CD4-positive, alpha-beta T cell treated with Interleukin-15 for 4 hours (primary cell): ENCODE measurements around the gene RABIF.
"Not testable (repeated sequence)": the region's sequence is repeated elsewhere in the genome, so short reads cannot be mapped to it uniquely, and the experiment has no call there.

Source experiments
- DNase-seq: peaks from one replicate; pipeline ENCODE4 v3.0.0-alpha.2; 2020; ENCODE audit warnings: low spot score

The RABIF gene

DNA sequence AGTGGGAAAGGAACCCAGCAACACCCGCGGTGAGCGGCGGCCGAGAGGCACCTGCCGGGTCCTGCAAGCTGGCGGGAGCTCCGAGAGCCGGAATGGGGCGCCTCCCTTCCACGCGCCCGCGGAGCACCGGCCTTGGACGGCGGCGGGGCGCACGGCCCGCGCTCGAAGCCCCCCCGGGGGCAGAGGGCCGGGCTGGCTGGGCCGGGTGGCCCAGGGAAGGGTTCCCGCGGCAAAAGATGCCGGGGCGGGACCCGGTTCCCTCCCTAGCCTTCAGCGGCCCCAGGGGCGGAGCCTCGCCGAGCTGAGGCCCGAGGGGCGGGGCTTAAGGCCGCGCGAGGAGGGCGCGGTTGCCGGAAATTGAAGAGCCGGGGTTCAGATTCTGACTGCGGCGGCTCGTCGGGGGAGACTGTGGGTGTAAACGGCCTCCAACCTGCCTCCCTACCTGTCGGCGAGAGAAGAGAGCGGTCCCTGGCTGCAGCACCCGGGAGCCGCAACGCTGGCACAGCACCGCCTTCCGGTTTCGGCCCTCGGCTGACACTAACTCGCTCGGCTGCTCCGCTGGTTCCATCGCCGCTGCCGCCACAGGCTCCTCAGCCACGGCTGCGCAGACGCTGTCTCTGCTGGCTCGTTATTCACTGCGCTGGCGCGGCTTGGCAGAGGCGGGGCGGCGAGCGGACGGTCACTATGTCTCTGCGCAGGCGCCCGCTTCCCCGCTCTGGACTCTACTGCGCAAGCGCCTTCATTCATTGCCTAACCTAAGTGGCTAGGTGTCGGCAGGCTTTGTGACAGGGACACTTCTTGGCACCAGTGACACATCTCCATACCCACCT, at the start of gene RABIF:
Gene RABIF, minus strand, starts transcription at position 619 of the 830 bp plus-strand sequence. Its CDS starts 51 bp downstream, at position 568.
- DNase-seq: peak; percentile 97

DNA sequence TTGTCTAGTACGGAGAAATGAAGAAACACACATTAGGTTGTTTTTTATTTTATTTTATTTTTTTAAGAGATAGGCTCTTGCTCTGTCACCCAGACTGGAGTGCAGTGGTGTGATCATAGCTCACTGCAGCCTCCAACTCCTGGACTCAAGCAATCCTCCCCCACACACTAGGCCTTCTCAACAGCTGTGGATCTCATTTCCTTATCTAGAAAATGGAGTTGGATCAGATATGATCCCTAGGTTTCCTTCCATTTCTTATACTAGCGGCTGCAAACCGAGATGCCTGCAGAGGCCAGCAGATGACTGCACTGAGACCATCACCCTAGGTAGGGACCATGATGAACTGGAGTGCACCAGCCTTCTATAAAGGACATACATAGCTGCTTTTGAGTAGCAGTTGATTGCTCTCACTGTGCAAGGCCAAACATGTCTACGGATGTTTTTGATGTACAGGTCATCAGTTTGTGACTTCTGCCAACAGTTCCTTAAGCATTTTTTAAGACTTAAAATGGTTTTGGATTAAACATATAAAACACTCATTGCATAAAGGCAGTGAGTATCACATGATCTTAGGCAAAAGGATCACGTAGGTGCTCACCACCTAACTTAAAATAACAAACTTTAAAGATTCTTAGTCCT, 49.5 kb upstream of the RABIF start:
- DNase-seq: no peak

DNA sequence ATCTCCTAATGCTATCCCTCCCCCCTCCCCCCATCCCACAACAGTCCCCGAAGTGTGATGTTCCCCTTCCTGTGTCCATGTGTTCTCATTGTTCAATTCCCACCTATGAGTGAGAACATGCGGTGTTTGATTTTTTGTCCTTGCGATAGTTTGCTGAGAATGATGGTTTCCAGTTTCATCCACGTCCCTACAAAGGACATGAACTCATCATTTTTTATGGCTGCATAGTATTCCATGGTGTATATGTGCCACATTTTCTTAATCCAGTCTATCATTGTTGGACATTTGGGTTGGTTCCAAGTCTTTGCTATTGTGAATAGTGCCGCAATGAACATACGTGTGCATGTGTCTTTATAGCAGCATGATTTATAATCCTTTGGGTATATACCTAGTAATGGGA, 47.5 kb upstream of the RABIF start:
- DNase-seq: not testable (repeated sequence)

DNA sequence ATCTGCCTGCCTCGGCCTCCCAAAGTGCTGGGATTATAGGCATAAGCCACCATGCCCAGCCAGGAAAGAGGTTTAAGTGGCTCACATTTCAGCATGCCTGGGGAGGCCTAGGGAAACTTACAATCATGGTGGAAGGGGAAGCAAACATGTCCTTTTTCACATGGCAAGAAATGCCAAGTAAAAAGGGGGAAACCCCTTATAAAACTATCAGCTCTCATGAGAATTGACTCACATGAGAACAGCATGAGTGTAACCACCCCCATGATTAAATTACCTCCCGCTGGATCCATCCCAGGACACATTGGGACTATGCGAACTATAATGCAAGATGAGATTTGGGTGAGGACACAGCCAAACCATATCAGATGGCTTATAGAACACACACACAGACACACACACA, 46.9 kb upstream of the RABIF start:
- no peak for DNase-seq

DNA sequence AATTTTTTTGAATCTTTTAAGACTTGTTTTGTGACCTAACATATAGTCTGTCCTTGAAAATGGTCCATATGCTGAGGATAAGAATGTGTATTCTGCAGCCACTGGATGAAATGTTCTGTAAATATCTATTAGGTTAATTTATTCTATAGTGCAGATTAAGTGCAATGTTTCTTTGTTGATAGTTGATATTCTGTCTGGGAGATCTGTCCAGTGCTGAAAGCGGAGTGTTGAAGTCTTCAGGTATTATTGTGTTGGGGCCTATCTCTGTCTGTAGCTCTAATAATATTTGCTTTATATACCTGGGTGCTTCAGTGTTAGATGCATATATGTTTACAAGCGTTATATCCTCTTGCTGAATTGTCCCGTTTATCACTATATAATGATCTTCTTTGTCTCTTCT, 45.8 kb upstream of the RABIF start:
- no peak for DNase-seq

DNA sequence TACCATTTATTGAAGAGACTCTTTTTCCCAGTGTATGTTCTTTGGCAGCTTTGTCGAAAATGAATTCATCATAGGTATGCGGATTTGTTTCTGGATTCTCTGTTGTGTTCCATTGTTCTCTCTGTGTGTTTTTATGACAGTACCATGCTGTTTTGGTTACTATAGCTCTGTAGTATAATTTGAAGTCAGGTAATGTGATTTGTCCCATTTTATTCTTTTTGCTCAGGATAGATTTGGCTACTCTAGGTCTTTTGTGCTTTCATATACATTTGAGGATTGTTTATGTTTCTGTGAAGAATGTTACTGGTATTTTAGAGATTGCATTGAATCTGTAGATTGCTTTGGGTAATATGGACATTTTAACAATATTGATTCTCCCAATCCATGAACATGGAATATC, 43.5 kb upstream of the RABIF start:
- no peak for DNase-seq

DNA sequence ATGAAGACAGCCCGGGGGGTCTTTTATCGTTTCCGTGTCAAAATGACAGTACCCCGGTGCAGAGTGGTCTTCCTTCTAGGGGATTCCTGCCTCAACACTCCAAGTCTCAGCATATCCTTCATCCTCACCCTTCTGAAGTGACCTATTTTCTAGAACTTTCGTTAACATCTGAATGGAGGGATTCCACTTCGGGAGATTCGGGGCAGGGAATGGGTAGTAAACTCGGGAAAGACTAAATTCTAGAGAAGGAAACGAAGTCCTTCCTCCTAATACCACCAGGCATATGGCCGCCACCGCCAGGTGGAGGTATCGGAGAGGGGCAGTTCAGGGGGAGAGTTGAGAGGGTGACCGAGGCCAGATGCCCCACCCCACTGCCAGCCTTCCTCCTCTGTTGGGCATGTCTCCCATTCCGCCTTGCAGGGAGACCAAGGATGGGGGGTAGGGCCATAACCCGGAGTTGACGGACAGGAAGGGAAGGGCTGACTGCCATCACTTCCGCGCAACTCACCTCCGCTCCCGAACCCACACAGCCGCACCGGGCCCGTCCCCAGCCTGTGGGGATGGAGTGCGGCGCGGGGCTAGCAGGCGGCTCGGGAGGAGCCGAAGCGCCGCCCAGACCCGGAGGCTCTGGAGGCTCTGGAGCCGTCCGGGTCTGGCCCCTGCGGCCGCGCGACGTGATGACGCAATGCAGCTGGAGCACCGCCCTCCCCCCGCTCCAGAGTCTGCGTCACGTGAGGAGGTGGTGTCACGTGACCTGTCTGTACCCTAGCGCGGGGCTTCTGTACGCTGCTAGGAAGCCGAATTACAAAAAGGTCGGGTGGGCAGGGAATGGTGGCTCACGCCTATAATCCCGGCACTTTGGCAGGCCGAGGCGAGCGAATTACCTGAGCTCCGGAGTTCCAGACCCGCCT, 37.9 kb upstream of the RABIF start, which contains the start of gene KLHL12:
Gene KLHL12, minus strand, starts transcription at position 654 of the 911 bp plus-strand sequence. CDS start 2,072 bp downstream, outside the sequence.
- DNase-seq: peak; percentile 93

DNA sequence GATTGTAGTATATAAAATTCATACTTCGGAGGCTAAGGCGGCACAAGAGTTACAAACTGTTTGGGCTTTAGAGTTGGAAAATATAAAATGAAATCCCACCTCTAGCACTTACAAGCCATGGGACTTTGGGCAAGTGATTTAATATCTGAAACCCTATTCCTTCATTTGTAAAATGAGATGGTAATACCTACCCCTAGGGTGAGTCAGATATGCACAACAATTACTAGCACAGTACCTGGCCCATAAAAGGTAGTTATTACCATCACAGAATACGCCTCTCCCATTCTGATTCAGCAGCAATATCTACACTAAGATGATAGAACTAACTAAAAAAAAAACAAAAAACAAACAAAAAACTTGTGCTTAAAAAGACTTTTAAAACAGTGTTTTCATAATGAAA, 34.6 kb upstream of the RABIF start:
- no peak for DNase-seq

DNA sequence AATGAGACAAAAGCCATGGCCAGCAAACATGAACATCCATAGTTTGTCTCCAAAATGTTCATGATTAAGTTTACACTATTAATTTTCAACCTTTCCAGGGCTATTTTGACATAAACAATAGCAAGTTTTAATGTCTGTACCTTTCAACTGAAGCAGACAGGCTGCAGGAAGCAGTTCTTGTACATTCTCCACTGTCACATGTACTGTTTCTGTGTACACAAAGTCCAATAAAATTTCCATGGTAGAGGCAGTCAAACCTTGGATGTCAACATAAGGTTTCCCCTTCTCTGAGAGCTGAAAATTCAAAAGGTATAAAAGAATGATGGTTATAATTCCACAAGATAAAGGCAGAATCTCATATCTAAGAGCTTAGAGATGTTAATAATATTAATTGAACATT, 30.7 kb upstream of the RABIF start:
- DNase-seq: no peak

DNA sequence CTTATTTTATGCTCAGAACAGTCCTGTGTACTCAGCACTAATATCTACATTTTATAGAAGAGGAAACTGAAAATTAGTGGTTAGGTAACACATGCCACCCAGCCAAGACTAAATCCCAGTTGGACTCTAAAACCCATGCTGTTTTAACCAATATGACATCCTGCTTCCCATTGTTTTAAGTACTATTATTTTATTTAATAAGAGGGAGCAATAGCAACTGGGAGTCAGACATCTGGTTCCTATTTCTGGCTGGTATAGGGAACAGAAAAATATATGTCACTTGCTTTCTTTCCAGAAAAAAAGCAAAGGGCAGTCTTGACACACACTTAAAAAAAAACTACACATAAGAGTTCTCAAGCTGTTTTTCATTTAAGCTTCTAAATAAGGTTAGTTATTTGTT, 26.2 kb upstream of the RABIF start:
- no peak for DNase-seq

DNA sequence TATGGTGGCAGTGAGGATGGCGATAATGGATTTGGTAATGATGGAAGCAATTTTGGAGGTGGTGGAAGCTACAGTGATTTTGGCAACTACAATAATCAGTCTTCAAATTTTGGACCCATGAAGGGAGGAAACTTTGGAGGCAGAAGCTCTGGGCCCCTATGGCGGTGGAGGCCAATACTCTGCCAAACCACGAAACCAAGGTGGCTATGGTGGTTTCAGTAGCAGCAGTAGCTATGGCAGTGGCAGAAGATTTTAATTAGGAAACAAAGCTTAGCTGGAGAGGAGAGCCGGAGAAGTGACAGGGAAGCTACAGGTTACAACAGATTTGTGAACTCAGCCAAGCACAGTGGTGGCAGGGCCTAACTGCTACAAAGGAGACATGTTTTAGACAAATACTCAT, 23.5 kb upstream of the RABIF start:
- DNase-seq: not testable (repeated sequence)

DNA sequence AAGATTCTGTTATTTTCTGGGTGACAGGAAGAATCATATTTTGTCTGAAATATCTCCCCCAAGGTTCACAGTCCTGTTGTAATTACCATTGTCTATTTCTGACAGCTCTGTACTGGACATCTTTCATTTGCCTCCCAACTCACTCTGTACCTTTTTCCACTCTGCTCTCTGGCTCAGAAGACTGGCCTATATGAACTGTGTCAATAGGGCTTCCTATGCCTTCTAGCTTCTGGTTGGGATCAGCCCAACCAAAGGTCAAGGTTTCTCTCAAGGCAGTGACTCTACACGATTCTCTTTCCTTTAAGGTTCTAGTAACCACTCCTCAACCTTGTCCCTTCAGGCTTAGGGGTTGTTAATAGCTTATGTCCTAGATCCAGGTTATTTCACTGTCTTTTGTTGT, 20.5 kb upstream of the RABIF start:
- no peak for DNase-seq

DNA sequence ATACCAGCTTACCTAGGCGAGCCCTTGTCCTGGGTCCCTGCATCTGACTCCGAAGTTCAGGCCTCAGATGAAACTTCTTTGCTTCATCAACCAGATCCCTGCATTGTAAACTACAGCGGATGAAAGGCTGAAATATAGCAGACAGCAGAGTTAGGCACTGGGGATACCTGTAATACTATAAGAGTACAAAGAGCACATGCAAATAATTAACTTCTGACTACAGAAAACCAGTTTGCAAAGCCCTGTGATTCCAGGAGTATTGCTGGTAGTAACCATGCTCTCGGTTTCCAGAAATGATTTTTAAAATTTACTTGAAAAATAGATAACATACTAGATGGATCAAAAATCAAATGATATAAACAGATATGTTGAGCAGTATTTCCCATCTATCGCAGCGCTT, 20.0 kb upstream of the RABIF start:
- DNase-seq: no peak

DNA sequence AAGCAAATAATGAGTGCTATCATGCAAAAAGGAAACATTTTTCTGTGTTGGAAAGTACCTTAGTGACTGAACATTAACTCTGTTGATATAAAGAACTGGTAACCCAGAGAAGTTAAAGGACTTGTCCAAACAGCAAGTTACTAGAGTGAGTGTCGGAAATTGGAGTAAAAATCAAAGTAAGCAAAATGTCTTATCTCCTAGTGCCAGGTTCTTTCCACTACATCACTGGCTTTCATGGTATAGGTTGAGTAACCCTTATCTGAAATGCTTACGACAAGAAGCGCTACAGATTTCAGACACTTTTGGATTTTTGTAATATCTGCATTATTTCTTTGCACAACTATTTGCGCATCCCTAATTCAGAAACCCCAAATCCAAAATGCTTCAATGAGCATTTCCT, 16.4 kb upstream of the RABIF start:
- no peak for DNase-seq

DNA sequence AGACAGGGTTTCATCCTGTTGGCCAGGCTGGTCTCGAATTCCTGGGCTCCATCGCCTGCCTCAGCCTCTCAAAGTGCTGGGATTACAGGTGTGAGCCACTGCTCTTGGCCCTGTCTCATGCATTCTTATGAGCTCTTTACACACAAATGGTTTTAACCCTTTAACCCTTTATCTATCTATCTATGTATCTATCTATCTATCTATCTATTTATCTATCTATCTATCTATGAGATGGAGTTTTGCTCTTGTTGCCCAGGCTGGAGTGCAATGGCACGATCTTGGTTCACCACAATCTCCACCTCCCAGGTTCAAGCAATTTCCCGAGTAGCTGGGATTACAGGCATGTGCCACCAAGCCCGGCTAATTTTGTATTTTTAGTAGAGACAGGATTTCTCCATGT, 14.9 kb upstream of the RABIF start:
- DNase-seq: not testable (repeated sequence)

DNA sequence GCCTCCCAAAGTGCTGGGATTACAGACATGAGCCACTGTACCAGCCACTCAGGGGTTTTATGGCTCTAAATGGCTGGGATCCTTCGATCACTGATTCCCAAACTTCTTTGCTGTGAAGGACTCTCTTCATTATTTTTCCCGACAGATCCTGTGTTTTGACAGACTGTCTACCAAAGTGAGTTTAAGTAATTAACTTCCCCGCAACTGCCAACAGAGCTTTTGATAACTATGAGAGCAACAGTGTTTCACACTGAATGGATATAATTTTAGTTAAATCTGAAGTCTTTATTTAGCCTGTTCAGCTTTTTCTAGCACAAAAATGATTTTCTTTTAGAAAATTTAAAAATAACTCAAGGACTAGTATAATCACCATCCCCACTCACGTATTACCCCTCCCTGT, 12.6 kb upstream of the RABIF start:
- no peak for DNase-seq

DNA sequence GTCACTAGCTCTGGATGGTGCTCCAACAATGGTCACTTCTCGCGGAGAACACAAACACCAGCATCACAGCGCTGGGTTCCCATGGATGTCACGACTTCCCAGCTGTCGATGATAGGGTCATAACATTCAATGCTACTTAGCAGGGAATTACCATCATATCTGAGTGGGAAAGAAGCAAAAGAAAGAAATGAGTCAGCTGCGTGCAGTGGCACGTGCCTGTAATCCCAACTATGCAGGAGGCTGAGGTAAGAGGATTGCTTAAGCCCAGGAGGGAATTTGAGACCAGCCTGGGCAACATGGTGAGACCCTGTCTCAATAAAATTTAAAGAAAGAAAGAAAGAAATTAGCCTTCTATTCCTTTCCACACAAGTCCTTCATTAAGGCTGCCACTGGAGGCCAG, 3.6 kb upstream of the RABIF start:
- DNase-seq: no peak

DNA sequence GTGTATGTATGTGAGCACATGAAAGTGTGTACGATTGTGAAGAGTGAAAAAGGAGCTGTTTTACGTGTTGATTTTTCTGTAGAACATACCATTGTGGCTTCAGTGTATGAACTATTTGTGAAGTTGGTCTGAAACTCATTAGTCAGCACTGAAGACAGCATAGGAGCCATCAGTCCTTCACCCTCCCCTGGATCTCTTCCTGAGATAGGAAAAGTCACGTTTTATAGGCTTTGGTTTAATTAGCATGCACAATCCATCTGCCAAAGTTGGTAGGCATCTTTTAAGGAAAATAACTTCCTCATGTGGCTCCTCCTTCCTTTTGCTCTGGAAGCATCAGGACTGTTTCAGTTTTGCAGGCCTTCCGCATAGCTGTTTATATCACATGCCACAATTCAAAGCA, 1.4 kb upstream of the RABIF start:
- no peak for DNase-seq

DNA sequence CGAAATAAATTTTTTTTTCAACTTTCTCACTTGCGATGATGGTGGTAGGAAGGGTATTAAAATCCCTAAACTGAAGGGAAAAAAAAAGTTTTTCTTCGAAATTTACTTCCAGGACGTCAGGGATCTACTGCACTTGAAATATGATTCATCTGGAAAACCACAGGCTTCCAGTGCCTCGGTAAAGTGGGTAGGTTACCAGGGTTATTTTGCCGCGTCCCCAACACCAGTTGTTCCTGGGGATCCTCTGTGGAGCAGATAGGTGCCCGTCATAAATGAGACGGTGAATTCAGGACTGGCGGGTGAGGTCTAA, 773 bp downstream of the RABIF start:
- DNase-seq: peak; percentile 54

DNA sequence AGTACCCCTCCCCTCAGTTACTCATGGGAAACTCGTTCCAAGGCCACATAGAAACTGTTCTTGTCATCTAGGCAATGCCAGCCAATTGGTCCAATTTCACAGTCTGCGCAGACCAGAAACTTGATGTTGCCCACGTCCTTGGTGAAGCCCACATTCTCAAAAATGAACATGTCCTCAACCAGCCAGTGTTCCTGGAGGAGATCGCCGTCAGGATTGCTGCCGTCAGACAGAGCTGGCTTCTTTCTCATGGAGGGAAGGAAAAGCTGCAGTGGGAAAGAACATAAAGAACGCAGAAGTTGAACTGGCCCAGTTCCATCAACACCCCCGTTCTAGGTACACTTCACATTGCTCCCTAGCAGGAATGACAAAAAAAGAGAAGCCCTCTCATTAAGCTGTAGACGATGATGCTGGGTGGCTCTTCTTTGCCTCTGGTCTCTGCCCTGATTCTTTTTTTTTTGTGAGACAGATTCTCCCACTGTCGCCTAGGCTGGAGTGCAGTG, 7.9 kb downstream of the RABIF start:
- no peak for DNase-seq

DNA sequence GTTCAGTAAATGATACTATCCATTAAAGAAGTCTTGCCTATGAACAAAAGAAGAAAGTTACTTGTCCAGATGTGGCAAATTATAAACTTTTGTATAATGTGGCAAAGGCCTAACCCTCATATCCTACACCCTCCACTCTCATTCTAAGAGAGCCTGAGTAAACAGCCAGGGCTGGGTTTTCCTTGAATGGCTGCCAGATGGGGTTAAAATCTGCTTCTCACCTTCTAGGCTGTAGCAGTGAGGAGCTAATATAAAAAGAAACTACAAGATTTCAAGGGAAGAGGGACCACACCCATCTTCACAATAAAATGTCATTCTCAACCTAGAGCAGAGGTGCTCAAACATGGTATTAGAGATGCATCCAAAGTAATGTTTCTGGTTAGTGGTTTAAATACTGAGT, 8.9 kb downstream of the RABIF start:
- DNase-seq: no peak

DNA sequence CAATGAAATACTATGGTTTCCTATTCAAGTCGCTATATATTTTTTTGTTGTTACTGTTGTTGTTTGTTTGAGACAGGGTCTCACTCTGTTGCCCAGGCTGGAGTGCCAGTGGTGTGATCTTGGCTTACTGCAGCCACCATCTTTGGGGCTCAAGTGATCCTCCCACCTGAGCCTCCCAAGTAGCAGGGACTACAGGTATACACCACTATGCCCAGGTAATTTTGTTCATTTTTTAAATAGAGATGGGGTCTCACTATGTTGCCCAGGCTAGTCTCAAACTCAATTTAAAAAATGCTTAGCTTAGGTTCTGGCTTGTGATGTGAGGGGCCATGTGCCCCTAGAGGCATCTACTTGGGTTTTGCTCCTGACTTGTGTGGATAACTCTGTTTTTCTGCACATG, 9.8 kb downstream of the RABIF start:
- no peak for DNase-seq

DNA sequence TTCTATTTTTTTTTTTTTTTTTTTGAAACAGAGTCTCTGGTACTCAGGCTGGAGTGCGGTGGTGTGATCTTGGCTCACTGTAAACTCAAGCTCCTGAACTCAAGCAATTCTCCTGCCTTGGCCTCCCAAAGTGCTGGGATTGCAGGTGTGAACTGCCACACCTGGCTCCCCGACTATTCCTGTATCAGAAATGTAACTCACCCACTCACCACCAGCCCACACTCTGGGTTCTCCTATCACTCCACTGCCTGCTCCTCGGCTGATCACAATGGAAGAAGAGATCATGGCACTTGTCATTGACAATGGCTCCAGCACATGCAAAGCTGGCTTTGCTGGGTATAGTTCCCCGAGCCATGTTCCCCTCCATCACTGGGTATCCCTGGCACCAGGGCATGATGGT, 15.9 kb downstream of the RABIF start:
- DNase-seq: no peak
